Fibroblast of lung (primary cell): ENCODE data around the gene EMILIN3. TPM values are rescaled to one million over a fixed set of nuclear protein-coding genes. Genes with fewer than 3 reads are reported as not detected.

Experiments used
- DNase-seq, 2 donors: peaks; one replicate each; pipeline versions ENCODE4 v3.0.0 to v3.0.0-alpha.2; 2010; ENCODE audit warnings: low read depth in 2 of 2
- H2AFZ ChIP-seq: 2 replicates; pipeline ENCODE4 v1.5.1; 2012; ENCODE audit warnings: low read length, control low read depth, inconsistent platforms
- H3K27ac ChIP-seq: 2 replicates; pipeline ENCODE4 v1.5.1; 2011; ENCODE audit warnings: low read length, control low read depth; ENCODE audit not compliant: insufficient read depth
- H3K27me3 ChIP-seq: 2 replicates; pipeline ENCODE4 v1.5.1; 2011; ENCODE audit warnings: mild to moderate bottlenecking, low read length; ENCODE audit not compliant: control insufficient read depth, insufficient read depth
- H3K36me3 ChIP-seq: 2 replicates; pipeline ENCODE4 v1.5.1; 2011; ENCODE audit warnings: low read length; ENCODE audit not compliant: control insufficient read depth, insufficient read depth
- H3K4me1 ChIP-seq: 2 replicates; pipeline ENCODE4 v1.5.1; 2011; ENCODE audit warnings: low read length; ENCODE audit not compliant: control insufficient read depth, insufficient read depth; ENCODE audit errors: extremely low read depth
- H3K4me2 ChIP-seq: 2 replicates; pipeline ENCODE4 v1.5.1; 2011; ENCODE audit warnings: low read length, control low read depth; ENCODE audit not compliant: insufficient read depth; ENCODE audit errors: extremely low read depth
- H3K4me3 ChIP-seq, 4 experiments: fragments of 200-600 bp in 1 of 4; sonication (generic) in 1 of 4; replicated peaks in 1 of 4; 2 replicates each; pipeline ENCODE4 v1.5.1; 2011 to 2016; ENCODE audit warnings: low read length in 4 of 4, low read depth in 3 of 4, mild to moderate bottlenecking in 3 of 4, control low read depth in 2 of 4, inconsistent platforms in 1 of 4, mixed read lengths in 1 of 4; ENCODE audit not compliant: insufficient read depth in 1 of 4; ENCODE audit errors: control extremely low read depth in 1 of 4
- H3K79me2 ChIP-seq: 2 replicates; pipeline ENCODE4 v1.5.1; 2012; ENCODE audit warnings: mild to moderate bottlenecking, low read length, inconsistent platforms; ENCODE audit not compliant: control insufficient read depth, insufficient read depth
- H3K9ac ChIP-seq: 2 replicates; pipeline ENCODE4 v1.5.1; 2011; ENCODE audit warnings: mild to moderate bottlenecking, low read length, control low read depth; ENCODE audit not compliant: insufficient read depth
- H3K9me3 ChIP-seq: 2 replicates; pipeline ENCODE4 v1.5.1; 2012; ENCODE audit warnings: low read depth, low read length; ENCODE audit not compliant: control insufficient read depth, insufficient read depth
- H4K20me1 ChIP-seq: 2 replicates; pipeline ENCODE4 v1.5.1; 2011; ENCODE audit warnings: low read length; ENCODE audit not compliant: control insufficient read depth, insufficient read depth; ENCODE audit errors: extremely low read depth
- CTCF ChIP-seq, 2 donors: IDR thresholded peaks in 1 of 2; conservative IDR thresholded peaks in 1 of 2; 1 replicate in 1 of 2; 2 replicates in 1 of 2; pipeline ENCODE4 v1.5.1; 2011 to 2012; ENCODE audit warnings: low read length in 2 of 2, control low read depth in 1 of 2, inconsistent platforms in 1 of 2, low read depth in 1 of 2, mild to moderate bottlenecking in 1 of 2
- EZH2 ChIP-seq: IDR thresholded peaks from 2 replicates; pipeline ENCODE4 v1.5.1; 2012; ENCODE audit warnings: low read length, control low read depth, mild to moderate bottlenecking; ENCODE audit errors: missing control alignments
- polyA plus RNA-seq, 2 donors: library from polyadenylated mRNA; depleted of rRNA in 1 of 2; stranded (reverse) in 1 of 2; unstranded in 1 of 2; fragments of >200 nt; gene quantifications; 2 replicates each; pipeline ENCODE4 v1.2.1, GENCODE V29; 2011 to 2012; ENCODE audit warnings: missing spikeins in 1 of 2
- total RNA-seq: library from RNA; depleted of rRNA; stranded (reverse); fragments of >200 nt; gene quantifications from 2 replicates; pipeline ENCODE4 v1.2.1, GENCODE V29; 2014

The EMILIN3 gene
- total and polyA plus RNA-seq, 2 donors (not counting 1 experiment from before 2014, with no cell fraction given) = 0.05 to 0.17 TPM

GRCh38 chr20:41358717-41359116, 7.9 kb downstream of the EMILIN3 start:
- no peak for DNase-seq
- H2AFZ ChIP-seq = no peak overlapping the region
- no peak overlapping the region for H3K9ac ChIP-seq
- no peaks in the 10 kb centered on the region for H3K36me3 ChIP-seq
- TF ChIP-seq EZH2 = no peak
- no peak for TF ChIP-seq CTCF (conservative IDR thresholded peaks at IDR 0.05 in 1 of 2, IDR thresholded peaks at IDR 0.05 in 1 of 2; ENCODE audit: low read depth in 1 of 2, low read length in 2 of 2)
- no peak overlapping the region for H3K4me3 ChIP-seq
- no peaks in the 10 kb centered on the region for H3K9me3 ChIP-seq
- no peak overlapping the region for H3K4me2 ChIP-seq
- no peaks in the 10 kb centered on the region for H4K20me1 ChIP-seq
- no peak overlapping the region for H3K27ac ChIP-seq
- H3K79me2 ChIP-seq = no peaks in the 10 kb centered on the region
- no peaks in the 10 kb centered on the region for H3K4me1 ChIP-seq
- H3K27me3 ChIP-seq = no peaks in the 10 kb centered on the region

GRCh38 chr20:41358230-41358629, 8.4 kb downstream of the EMILIN3 start:
- Histone ChIP-seq H3K27ac (no peak overlapping the region), H2AFZ (no peak overlapping the region), H3K36me3 (no peaks in the 10 kb centered on the region), H3K9me3 (no peaks in the 10 kb centered on the region), H3K9ac (no peak overlapping the region), H3K4me3 (no peak overlapping the region), H3K4me1 (no peaks in the 10 kb centered on the region), H3K4me2 (no peak overlapping the region), H4K20me1 (no peaks in the 10 kb centered on the region), H3K79me2 (no peaks in the 10 kb centered on the region), H3K27me3 (no peaks in the 10 kb centered on the region)
- TF ChIP-seq EZH2 = no peak
- no peak for TF ChIP-seq CTCF (conservative IDR thresholded peaks at IDR 0.05 in 1 of 2, IDR thresholded peaks at IDR 0.05 in 1 of 2; ENCODE audit: low read depth in 1 of 2, low read length in 2 of 2)
- no peak for DNase-seq

- no peak for DNase-seq
- Histone ChIP-seq H3K9me3 (no peaks in the 10 kb centered on the region), H3K4me2 (no peak overlapping the region), H2AFZ (no peak overlapping the region), H3K79me2 (no peaks in the 10 kb centered on the region), H3K4me1 (no peaks in the 10 kb centered on the region), H3K9ac (no peak overlapping the region), H4K20me1 (no peaks in the 10 kb centered on the region), H3K36me3 (no peaks in the 10 kb centered on the region), H3K27me3 (no peaks in the 10 kb centered on the region), H3K27ac (no peak overlapping the region), H3K4me3 (no peak overlapping the region)
- TF ChIP-seq CTCF (conservative IDR thresholded peaks at IDR 0.05 in 1 of 2, IDR thresholded peaks at IDR 0.05 in 1 of 2; ENCODE audit: low read depth in 1 of 2, low read length in 2 of 2) = no peak
- TF ChIP-seq EZH2 = no peak
These were observed 9.0 kb downstream of the EMILIN3 start for GRCh38 chr20:41357424-41358163.
